Measurements from ENCODE around the gene TNFRSF25. TPM values are rescaled to one million over a fixed set of nuclear protein-coding genes. Genes with fewer than 3 reads are reported as not detected.

TNFRSF25 gene
- total and polyA plus RNA-seq, 9 of the 15 experiments (the other 6 are each of a cell fraction or from before 2014, with no cell fraction given) = 0.24 to 0.49 TPM; not detected in 7

GRCh38 chr1:6418668-6419396 lies 47.1 kb downstream of the TNFRSF25 start:
- 43% methylated on average over 63 of the region's 69 CpGs for WGBS (ENCODE audit: insufficient coverage, low coverage, missing lambda C conversion rate)
- H3K9me3 ChIP-seq (replicated peaks; ENCODE audit: control insufficient read depth, insufficient read depth, low read depth, low read length) = no peaks in the 10 kb centered on the region
- intact Hi-C loops (cut with micrococcal nuclease) = no loop called here
- TF ChIP-seq CBX5 (IDR thresholded peaks at IDR 0.05; ENCODE audit: borderline replicate concordance, low read depth) = no peak
- TF ChIP-seq RBM14 (IDR thresholded peaks at IDR 0.05; ENCODE audit: borderline replicate concordance, insufficient read depth, low read depth, low read length) = 0 out of 2 replicates have a peak, but pooled peaks have one; percentile 72
- 0 out of 2 replicates have a peak, but pooled peaks have one; percentile 24 for TF ChIP-seq MAX (CRISPR knock-in tag; IDR thresholded peaks at IDR 0.05)
- TF ChIP-seq POLR3A (IDR thresholded peaks at IDR 0.05; ENCODE audit: borderline replicate concordance, extremely low read depth, insufficient read depth, insufficient read length) = no peak
- TF ChIP-seq ZNF282 (CRISPR knock-in tag; IDR thresholded peaks at IDR 0.05) = 0 out of 2 replicates have a peak, but pooled peaks have one; percentile 30
- TF ChIP-seq SMAD4 (CRISPR knock-in tag; conservative IDR thresholded peaks at IDR 0.05) = no peak
- TF ChIP-seq GATAD2A (IDR thresholded peaks at IDR 0.05) = no peak
- TF ChIP-seq ZBTB33 (CRISPR knock-in tag; IDR thresholded peaks at IDR 0.05) = peak; percentile 91
- TF ChIP-seq MEF2D (tag; conservative IDR thresholded peaks at IDR 0.05; ENCODE audit: low read depth) = no peak
- peaks cover 57 to 90% of the 10 kb centered on the region in 2 experiments for H3K27me3 ChIP-seq (ENCODE audit: control insufficient read depth in 2 of 2, insufficient read depth in 2 of 2, low read length in 2 of 2)
- DNase-seq (ENCODE audit: extremely low read depth in 1 of 4, low spot score in 3 of 4) = no peak
- CTCF ChIA-PET (ENCODE audit: low intra/inter-chr PET ratio) = no interaction called here
- H3K79me2 ChIP-seq (ENCODE audit: control insufficient read depth, insufficient read depth, low read length) = no peaks in the 10 kb centered on the region
- no peak for ATAC-seq
- H3K36me3 ChIP-seq (ENCODE audit: control insufficient read depth, insufficient read depth, low read length) = no peaks in the 10 kb centered on the region
- no peak overlapping the region for H3K4me2 ChIP-seq (ENCODE audit: insufficient read depth, low read length)
- peaks cover 21% of the 10 kb centered on the region; the same call in 1 of the 2 replicates for H4K20me1 ChIP-seq (replicated peaks; ENCODE audit: control insufficient read depth, insufficient read depth, low read length)
- H3K9ac ChIP-seq (ENCODE audit: insufficient read depth in 1 of 2, low read depth in 2 of 2, low read length in 2 of 2) = no peak overlapping the region
- no TSS peak for BruUV-seq (replicated peaks)
- H3K4me3 ChIP-seq = no peak overlapping the region
- H3K9me1 ChIP-seq (ENCODE audit: control insufficient read depth, insufficient read depth, low read length) = no peaks in the 10 kb centered on the region
- in situ Hi-C loops (cut with MboI) = no loop called here
- H3K27ac ChIP-seq (ENCODE audit: extremely low read depth, low read depth, low read length) = no peak overlapping the region
- FAIRE-seq = no peak
- no peak overlapping the region for H2AFZ ChIP-seq (ENCODE audit: low read depth, low read length)
- peaks cover 9 to 39% of the 10 kb centered on the region in 2 experiments for H3K4me1 ChIP-seq (replicated peaks in 1 of 2; ENCODE audit: control insufficient read depth in 2 of 2, insufficient read depth in 2 of 2, low read length in 2 of 2)
- POLR2A ChIA-PET = interaction anchor here (0.6 to 0.9 kb wide), 2 partner anchors 25 to 365 kb away, joined by 3 read pairs; no protein-coding TSS in a partner anchor
